ENCODE results near the gene SLC29A2.

GRCh38 chr11:66315921-66316811, 55.4 kb downstream of the SLC29A2 start:
- TF ChIP-seq, protein P1, sequence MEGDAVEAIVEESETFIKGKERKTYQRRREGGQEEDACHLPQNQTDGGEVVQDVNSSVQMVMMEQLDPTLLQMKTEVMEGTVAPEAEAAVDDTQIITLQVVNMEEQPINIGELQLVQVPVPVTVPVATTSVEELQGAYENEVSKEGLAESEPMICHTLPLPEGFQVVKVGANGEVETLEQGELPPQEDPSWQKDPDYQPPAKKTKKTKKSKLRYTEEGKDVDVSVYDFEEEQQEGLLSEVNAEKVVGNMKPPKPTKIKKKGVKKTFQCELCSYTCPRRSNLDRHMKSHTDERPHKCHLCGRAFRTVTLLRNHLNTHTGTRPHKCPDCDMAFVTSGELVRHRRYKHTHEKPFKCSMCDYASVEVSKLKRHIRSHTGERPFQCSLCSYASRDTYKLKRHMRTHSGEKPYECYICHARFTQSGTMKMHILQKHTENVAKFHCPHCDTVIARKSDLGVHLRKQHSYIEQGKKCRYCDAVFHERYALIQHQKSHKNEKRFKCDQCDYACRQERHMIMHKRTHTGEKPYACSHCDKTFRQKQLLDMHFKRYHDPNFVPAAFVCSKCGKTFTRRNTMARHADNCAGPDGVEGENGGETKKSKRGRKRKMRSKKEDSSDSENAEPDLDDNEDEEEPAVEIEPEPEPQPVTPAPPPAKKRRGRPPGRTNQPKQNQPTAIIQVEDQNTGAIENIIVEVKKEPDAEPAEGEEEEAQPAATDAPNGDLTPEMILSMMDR (IDR thresholded peaks at IDR 0.05), result no peak
- no peak for TF ChIP-seq POLR2A (IDR thresholded peaks at IDR 0.05)
